SK-N-SH treated with all-trans-retinoic acid at 6 μM for 48 hours (cell line): ENCODE results near the gene DDX27.

Experiments used
- ATAC-seq: fragments of 200-7000 bp; cut with Tn5 transposase; 3 replicates; pipeline ENCODE4 v1.9.1; 2020; ENCODE audit warnings: mild to moderate bottlenecking, moderate library complexity
- ARNTL ChIP-seq: fragments of 450-650 bp; formaldehyde crosslinking; IDR thresholded peaks from 2 replicates; pipeline ENCODE4 v1.5.0; 2020; ENCODE audit warnings: low read depth, mild to moderate bottlenecking, moderate library complexity, borderline replicate concordance
- BACH2 ChIP-seq: fragments of 250-450 bp; sonication (Bioruptor Pico); IDR thresholded peaks from 2 replicates; pipeline ENCODE4 v1.9.0; 2021; ENCODE audit warnings: mild to moderate bottlenecking, borderline replicate concordance
- CSDC2 ChIP-seq: fragments of 250-450 bp; sonication (Bioruptor Pico); IDR thresholded peaks from 2 replicates; pipeline ENCODE4 v1.5.0; 2020; ENCODE audit warnings: mild to moderate bottlenecking, moderate library complexity
- GLIS3 ChIP-seq: fragments of 250-450 bp; sonication (Bioruptor Pico); IDR thresholded peaks from 2 replicates; pipeline ENCODE4 v1.5.0; 2020; ENCODE audit warnings: mild to moderate bottlenecking, moderate library complexity
- ISL1 ChIP-seq: fragments of 250-450 bp; sonication (Bioruptor Pico); IDR thresholded peaks from 2 replicates; pipeline ENCODE4 v2.1.2; 2022; ENCODE audit warnings: mild to moderate bottlenecking, moderate library complexity
- OSR1 ChIP-seq: fragments of 250-450 bp; sonication (Bioruptor Pico); IDR thresholded peaks from 2 replicates; pipeline ENCODE4 v1.8.0; 2022; ENCODE audit warnings: moderate library complexity, mild to moderate bottlenecking, inconsistent platforms
- PPARA ChIP-seq: fragments of 250-450 bp; sonication (Bioruptor Pico); IDR thresholded peaks from 2 replicates; pipeline ENCODE4 v1.5.0; 2020; ENCODE audit warnings: mild to moderate bottlenecking, borderline replicate concordance
- RARB ChIP-seq: fragments of 250-450 bp; sonication (Bioruptor Pico); IDR thresholded peaks from 2 replicates; pipeline ENCODE4 v1.8.0; 2021; ENCODE audit warnings: mild to moderate bottlenecking, moderate library complexity
- SNAI2 ChIP-seq: fragments of 250-450 bp; sonication (Bioruptor Pico); IDR thresholded peaks from 2 replicates; pipeline ENCODE4 v1.5.0; 2020; ENCODE audit warnings: mild to moderate bottlenecking, moderate library complexity
- TCF4 ChIP-seq: fragments of 250-450 bp; sonication (Bioruptor Pico); IDR thresholded peaks from 2 replicates; pipeline ENCODE4 v1.8.0; 2021; ENCODE audit warnings: mild to moderate bottlenecking, moderate library complexity, borderline replicate concordance
- TOX ChIP-seq: fragments of 250-450 bp; sonication (Bioruptor Pico); IDR thresholded peaks from 2 replicates; pipeline ENCODE4 v1.8.0; 2021; ENCODE audit warnings: mild to moderate bottlenecking, moderate library complexity, borderline replicate concordance
- ZC3H10 ChIP-seq: fragments of 250-450 bp; sonication (Bioruptor Pico); IDR thresholded peaks from 2 replicates; pipeline ENCODE4 v1.5.1; 2021; ENCODE audit warnings: mild to moderate bottlenecking, moderate library complexity
- ZFP30 ChIP-seq: fragments of 450-650 bp; formaldehyde crosslinking; IDR thresholded peaks from 2 replicates; pipeline ENCODE4 v1.5.0; 2022; ENCODE audit warnings: mild to moderate bottlenecking, moderate library complexity
- ZNF8 ChIP-seq: fragments of 450-650 bp; formaldehyde crosslinking; IDR thresholded peaks from 2 replicates; pipeline ENCODE4 v1.5.0; 2020; ENCODE audit warnings: mild to moderate bottlenecking, moderate library complexity
- TF ChIP-seq, protein P1 (sequence below): fragments of 250-450 bp; sonication (Bioruptor Pico); IDR thresholded peaks from 2 replicates; pipeline ENCODE4 v1.8.0; 2020; ENCODE audit warnings: mild to moderate bottlenecking, moderate library complexity, borderline replicate concordance
- TF ChIP-seq, protein P2 (sequence below): fragments of 250-450 bp; sonication (Bioruptor Pico); IDR thresholded peaks from 2 replicates; pipeline ENCODE4 v1.5.1; 2020; ENCODE audit warnings: low read depth, mild to moderate bottlenecking, moderate library complexity
- TF ChIP-seq, protein P3 (sequence below): fragments of 250-450 bp; sonication (Bioruptor Pico); IDR thresholded peaks from 2 replicates; pipeline ENCODE4 v1.5.0; 2020; ENCODE audit warnings: mild to moderate bottlenecking, moderate library complexity
- TF ChIP-seq, protein P4 (sequence below): fragments of 250-450 bp; sonication (Bioruptor Pico); IDR thresholded peaks from 2 replicates; pipeline ENCODE4 v1.8.0; 2021; ENCODE audit warnings: low read depth, mild to moderate bottlenecking, moderate library complexity, borderline replicate concordance

Gene DDX27

DNA sequence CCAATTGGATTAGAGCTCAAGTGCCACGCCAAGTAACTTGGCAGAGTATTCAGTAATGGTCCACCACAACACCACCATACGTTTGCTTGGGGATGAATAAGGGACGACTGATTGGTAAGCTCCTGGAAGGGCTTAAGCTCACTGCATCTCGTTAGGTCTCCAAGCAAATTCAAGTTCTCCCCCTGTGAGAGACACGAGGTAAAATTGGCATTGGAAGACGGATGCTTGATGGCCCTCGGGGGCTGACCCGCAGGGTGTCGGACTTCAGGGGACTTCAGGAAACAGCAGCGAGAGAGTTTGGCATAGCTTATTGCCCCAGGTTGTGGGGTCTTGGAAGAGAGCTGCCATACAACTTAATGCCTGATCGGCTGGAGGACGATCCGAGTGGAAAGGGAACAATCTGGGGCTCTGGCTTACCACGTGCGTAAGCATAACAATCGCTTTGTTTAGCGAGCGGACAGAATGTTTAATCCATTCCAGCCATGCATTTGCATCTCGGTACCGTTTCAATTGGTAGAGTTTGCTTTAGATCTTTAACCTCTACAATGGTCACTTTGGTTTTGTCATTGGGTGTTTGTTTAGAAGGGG lies 63.5 kb downstream of the DDX27 start:
- TF ChIP-seq PPARA (CRISPR knock-in tag) (no peak), SNAI2 (no peak), BACH2 (no peak), ISL1 (CRISPR knock-in tag) (no peak), GLIS3 (CRISPR knock-in tag) (no peak), TCF4 (CRISPR knock-in tag) (no peak)
- TF ChIP-seq, protein P1, sequence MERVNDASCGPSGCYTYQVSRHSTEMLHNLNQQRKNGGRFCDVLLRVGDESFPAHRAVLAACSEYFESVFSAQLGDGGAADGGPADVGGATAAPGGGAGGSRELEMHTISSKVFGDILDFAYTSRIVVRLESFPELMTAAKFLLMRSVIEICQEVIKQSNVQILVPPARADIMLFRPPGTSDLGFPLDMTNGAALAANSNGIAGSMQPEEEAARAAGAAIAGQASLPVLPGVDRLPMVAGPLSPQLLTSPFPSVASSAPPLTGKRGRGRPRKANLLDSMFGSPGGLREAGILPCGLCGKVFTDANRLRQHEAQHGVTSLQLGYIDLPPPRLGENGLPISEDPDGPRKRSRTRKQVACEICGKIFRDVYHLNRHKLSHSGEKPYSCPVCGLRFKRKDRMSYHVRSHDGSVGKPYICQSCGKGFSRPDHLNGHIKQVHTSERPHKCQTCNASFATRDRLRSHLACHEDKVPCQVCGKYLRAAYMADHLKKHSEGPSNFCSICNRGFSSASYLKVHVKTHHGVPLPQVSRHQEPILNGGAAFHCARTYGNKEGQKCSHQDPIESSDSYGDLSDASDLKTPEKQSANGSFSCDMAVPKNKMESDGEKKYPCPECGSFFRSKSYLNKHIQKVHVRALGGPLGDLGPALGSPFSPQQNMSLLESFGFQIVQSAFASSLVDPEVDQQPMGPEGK (CRISPR knock-in tag), result no peak
- no peak for ATAC-seq

DNA sequence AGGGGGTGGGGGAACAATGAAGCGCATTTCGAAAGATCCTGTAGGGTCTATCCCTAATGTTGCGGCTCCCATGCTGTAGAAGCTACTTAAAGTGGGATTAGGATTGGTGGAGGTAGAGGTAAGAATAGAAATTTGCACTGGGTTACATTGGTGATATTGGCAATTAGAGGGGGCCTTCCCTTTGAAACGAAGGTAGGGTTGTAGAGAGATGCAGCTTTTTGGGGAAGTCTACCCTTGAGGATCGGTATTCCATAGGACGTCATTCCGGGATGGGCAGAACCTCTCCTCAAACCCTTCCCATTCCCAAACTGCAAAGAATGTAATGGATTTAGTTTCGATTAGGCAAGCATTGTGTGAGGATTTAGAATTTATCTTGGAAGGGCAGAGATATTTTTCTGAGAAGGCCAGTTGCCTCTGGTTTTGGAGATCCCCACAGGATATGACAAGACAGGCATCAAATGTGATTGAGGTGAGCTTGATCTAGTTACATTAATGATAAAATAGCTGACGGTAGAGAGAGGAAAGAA lies 64.0 kb downstream of the DDX27 start:
- no peak for ATAC-seq
- no peak for TF ChIP-seq OSR1 (CRISPR knock-in tag)
- no peak for TF ChIP-seq TOX (CRISPR knock-in tag)
- TF ChIP-seq, protein P2, sequence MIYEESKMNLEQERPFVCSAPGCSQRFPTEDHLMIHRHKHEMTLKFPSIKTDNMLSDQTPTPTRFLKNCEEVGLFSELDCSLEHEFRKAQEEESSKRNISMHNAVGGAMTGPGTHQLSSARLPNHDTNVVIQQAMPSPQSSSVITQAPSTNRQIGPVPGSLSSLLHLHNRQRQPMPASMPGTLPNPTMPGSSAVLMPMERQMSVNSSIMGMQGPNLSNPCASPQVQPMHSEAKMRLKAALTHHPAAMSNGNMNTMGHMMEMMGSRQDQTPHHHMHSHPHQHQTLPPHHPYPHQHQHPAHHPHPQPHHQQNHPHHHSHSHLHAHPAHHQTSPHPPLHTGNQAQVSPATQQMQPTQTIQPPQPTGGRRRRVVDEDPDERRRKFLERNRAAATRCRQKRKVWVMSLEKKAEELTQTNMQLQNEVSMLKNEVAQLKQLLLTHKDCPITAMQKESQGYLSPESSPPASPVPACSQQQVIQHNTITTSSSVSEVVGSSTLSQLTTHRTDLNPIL (CRISPR knock-in tag), result no peak
- TF ChIP-seq, protein P3, sequence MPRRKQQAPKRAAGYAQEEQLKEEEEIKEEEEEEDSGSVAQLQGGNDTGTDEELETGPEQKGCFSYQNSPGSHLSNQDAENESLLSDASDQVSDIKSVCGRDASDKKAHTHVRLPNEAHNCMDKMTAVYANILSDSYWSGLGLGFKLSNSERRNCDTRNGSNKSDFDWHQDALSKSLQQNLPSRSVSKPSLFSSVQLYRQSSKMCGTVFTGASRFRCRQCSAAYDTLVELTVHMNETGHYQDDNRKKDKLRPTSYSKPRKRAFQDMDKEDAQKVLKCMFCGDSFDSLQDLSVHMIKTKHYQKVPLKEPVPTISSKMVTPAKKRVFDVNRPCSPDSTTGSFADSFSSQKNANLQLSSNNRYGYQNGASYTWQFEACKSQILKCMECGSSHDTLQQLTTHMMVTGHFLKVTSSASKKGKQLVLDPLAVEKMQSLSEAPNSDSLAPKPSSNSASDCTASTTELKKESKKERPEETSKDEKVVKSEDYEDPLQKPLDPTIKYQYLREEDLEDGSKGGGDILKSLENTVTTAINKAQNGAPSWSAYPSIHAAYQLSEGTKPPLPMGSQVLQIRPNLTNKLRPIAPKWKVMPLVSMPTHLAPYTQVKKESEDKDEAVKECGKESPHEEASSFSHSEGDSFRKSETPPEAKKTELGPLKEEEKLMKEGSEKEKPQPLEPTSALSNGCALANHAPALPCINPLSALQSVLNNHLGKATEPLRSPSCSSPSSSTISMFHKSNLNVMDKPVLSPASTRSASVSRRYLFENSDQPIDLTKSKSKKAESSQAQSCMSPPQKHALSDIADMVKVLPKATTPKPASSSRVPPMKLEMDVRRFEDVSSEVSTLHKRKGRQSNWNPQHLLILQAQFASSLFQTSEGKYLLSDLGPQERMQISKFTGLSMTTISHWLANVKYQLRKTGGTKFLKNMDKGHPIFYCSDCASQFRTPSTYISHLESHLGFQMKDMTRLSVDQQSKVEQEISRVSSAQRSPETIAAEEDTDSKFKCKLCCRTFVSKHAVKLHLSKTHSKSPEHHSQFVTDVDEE (CRISPR knock-in tag), result no peak
- no peak for TF ChIP-seq RARB (CRISPR knock-in tag)
- no peak for TF ChIP-seq ZNF8 (CRISPR knock-in tag)
- TF ChIP-seq, all 23 proteins: peak for 0

DNA sequence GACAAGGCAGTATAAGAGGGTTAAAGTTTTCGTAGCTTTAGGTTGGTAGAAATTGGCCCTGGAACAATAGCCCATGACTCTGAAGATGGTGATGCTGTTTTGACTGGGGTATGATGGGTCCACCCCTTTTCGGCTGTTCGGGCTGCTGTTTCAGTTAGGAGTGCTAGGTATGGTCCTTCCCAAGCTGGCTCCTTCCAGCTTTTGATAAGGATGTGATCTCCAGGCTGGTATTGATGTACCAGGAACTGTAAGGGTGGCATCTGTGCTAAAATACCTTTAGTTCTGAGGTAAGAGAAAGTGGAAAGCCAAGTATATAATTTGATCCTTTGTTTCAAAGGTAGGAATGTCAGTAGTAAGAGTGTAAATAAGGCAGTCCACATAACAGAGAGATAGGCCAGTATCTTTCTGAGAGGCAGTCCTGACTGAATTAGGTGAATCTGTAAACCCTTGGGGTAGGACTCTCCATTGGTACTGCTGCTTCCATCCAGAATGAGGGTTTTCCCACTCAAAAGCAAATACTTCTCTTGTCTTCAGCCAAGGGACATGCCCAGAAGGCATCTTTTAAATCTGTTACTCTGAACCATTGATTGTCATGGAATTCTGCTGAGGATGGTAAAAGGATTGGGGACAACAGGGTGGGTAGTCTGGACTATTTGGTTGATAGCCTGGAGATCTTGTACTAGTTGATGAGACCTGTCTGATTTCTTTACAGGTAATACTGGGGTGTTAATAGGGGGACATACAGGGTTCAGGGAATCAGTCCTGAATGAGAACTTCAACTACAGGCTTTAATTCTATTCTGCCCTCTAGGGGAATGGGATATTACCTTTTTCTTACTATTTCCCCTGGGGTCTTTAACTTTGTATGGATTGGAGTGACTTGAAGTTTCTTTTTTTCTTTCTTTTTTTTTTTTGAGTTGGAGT lies 64.7 kb downstream of the DDX27 start:
- ATAC-seq, result no peak
- TF ChIP-seq CSDC2 (CRISPR knock-in tag) (no peak), GLIS3 (CRISPR knock-in tag) (no peak), SNAI2 (no peak), ZNF8 (CRISPR knock-in tag) (no peak), OSR1 (CRISPR knock-in tag) (no peak), ZFP30 (CRISPR knock-in tag) (no peak), ARNTL (CRISPR knock-in tag) (no peak), RARB (CRISPR knock-in tag) (no peak), ZC3H10 (CRISPR knock-in tag) (no peak)
- TF ChIP-seq, protein P4, sequence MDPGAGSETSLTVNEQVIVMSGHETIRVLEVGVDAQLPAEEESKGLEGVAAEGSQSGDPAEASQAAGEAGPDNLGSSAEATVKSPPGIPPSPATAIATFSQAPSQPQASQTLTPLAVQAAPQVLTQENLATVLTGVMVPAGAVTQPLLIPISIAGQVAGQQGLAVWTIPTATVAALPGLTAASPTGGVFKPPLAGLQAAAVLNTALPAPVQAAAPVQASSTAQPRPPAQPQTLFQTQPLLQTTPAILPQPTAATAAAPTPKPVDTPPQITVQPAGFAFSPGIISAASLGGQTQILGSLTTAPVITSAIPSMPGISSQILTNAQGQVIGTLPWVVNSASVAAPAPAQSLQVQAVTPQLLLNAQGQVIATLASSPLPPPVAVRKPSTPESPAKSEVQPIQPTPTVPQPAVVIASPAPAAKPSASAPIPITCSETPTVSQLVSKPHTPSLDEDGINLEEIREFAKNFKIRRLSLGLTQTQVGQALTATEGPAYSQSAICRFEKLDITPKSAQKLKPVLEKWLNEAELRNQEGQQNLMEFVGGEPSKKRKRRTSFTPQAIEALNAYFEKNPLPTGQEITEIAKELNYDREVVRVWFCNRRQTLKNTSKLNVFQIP (CRISPR knock-in tag), result no peak
- TF ChIP-seq, protein P2 (CRISPR knock-in tag), result no peak
- TF ChIP-seq, protein P3 (CRISPR knock-in tag), result no peak
